GM10266 (cell line): ENCODE results near the gene MMD2.

Source experiments
- DNase-seq: peaks from one replicate; pipeline ENCODE4 v3.0.0; 2012; ENCODE audit errors: extremely low spot score
- CTCF ChIP-seq: IDR thresholded peaks from 2 replicates; pipeline ENCODE4 v1.5.1; 2012; ENCODE audit warnings: mild to moderate bottlenecking, low read depth; ENCODE audit not compliant: control insufficient read depth, insufficient read depth; ENCODE audit errors: missing control alignments

The MMD2 gene

GRCh38 chr7:4958477-4959301, at the start of gene MMD2:
MMD2 (minus strand) TSS chr7:4959187; CDS start chr7:4959017, 170 bp downstream.
- TF ChIP-seq CTCF = no peak
- no peak for DNase-seq

GRCh38 chr7:5005066-5005465, 46.1 kb upstream of the MMD2 start:
- no peak for DNase-seq
- no peak for TF ChIP-seq CTCF

- DNase-seq = no peak
- no peak for TF ChIP-seq CTCF
Measured at GRCh38 chr7:5001911-5002310, 42.9 kb upstream of the MMD2 start.

GRCh38 chr7:5001003-5001402, 42.0 kb upstream of the MMD2 start:
- TF ChIP-seq CTCF = no peak
- no peak for DNase-seq

GRCh38 chr7:4999369-4999950, 40.5 kb upstream of the MMD2 start:
- TF ChIP-seq CTCF = no peak
- no peak for DNase-seq

- TF ChIP-seq CTCF = no peak
- DNase-seq = no peak
Measured at GRCh38 chr7:4998910-4999309, 39.9 kb upstream of the MMD2 start.

- DNase-seq = no peak
- TF ChIP-seq CTCF = no peak
Measured at GRCh38 chr7:4998244-4998643, 39.3 kb upstream of the MMD2 start.
